ENCODE data around the gene KIFC3. TPM values are rescaled to one million over a fixed set of nuclear protein-coding genes. Genes with fewer than 3 reads are reported as not detected.

KIFC3 gene
- total and polyA plus RNA-seq, 2 donors (not counting 1 experiment from before 2014, with no cell fraction given) = 0.07 to 0.67 TPM

DNA sequence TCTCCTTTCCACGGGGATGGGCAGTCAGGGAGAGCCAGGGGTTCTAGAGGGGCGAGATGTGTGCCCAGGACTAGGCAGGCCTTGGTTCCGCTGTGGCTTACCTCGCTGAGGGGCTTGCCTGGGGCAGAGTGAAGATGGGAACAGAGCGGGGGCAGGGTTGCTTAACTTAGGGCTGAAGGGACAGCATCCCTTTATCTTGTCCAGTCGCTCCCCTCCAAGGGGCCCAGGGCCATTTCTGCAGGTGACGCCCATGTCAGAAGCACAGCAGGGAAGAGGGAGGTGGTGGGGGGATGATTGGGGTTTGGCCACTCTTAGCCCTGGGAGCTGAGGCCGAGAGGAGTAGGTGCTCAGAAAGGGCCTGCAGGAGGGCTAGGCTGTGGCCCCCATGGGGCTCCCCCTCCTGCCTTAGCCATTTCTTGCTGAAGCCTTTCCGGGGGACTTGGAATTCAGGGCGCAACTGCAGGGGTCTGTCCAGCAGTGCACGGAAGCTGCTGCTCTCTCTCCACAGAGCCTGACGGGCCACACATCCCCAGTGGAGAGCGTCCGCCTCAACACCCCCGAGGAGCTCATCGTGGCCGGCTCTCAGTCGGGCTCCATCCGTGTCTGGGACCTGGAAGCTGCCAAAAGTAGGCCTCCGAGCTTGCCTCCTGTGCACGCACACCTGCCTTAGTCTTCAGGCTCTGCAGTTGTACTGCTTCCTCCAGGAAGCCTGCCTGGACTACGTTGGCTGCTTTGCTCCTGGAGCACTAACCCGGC lies 58.2 kb downstream of the KIFC3 start:
- no peaks in the 10 kb centered on the region for H3K9me3 ChIP-seq (ENCODE audit: control extremely low read depth in 1 of 3, control insufficient read depth in 2 of 3, insufficient read depth in 1 of 3, low read length in 2 of 3)
- TF ChIP-seq, protein P1, sequence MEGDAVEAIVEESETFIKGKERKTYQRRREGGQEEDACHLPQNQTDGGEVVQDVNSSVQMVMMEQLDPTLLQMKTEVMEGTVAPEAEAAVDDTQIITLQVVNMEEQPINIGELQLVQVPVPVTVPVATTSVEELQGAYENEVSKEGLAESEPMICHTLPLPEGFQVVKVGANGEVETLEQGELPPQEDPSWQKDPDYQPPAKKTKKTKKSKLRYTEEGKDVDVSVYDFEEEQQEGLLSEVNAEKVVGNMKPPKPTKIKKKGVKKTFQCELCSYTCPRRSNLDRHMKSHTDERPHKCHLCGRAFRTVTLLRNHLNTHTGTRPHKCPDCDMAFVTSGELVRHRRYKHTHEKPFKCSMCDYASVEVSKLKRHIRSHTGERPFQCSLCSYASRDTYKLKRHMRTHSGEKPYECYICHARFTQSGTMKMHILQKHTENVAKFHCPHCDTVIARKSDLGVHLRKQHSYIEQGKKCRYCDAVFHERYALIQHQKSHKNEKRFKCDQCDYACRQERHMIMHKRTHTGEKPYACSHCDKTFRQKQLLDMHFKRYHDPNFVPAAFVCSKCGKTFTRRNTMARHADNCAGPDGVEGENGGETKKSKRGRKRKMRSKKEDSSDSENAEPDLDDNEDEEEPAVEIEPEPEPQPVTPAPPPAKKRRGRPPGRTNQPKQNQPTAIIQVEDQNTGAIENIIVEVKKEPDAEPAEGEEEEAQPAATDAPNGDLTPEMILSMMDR (IDR thresholded peaks at IDR 0.05) = no peak
- Mint-ChIP-seq H3K4me3 (no peak overlapping the region), H3K4me1 (no peaks in the 10 kb centered on the region), H3K9me3 (ENCODE audit: insufficient read depth) (no peaks in the 10 kb centered on the region), H3K27ac (no peak overlapping the region), H3K27me3 (no peaks in the 10 kb centered on the region)
- H3K27me3 ChIP-seq (replicated peaks in 1 of 4; ENCODE audit: control extremely low read depth in 1 of 4, control insufficient read depth in 3 of 4, insufficient read depth in 4 of 4, low read length in 3 of 4) = no peaks in the 10 kb centered on the region
- H3K27ac ChIP-seq (ENCODE audit: low read length in 2 of 2) = no peak overlapping the region
- no peak for DNase-seq
- CTCF ChIA-PET = no interaction called here
- peaks cover 0 to 3% of the 10 kb centered on the region in 2 experiments for H3K36me3 ChIP-seq (replicated peaks in 1 of 2; ENCODE audit: control extremely low read depth in 1 of 2, control insufficient read depth in 1 of 2, extremely low read depth in 1 of 2, insufficient read depth in 2 of 2, low read length in 1 of 2)
- POLR2A ChIA-PET = no interaction called here
- 98% methylated on average over 20 of the region's 23 CpGs for WGBS (ENCODE audit: insufficient coverage)
- H3K9ac ChIP-seq (ENCODE audit: low read length) = no peak overlapping the region
- no peak for ATAC-seq (ENCODE audit: low read depth)
- no peak overlapping the region for H2AFZ ChIP-seq (ENCODE audit: insufficient read depth, low read depth, low read length, poor library complexity, severe bottlenecking)
- no peak overlapping the region for H3K4me2 ChIP-seq (replicated peaks; ENCODE audit: low read depth, low read length, poor library complexity, severe bottlenecking)
- H3K4me3 ChIP-seq (ENCODE audit: control extremely low read depth in 1 of 5, extremely low read depth in 1 of 5, insufficient read depth in 1 of 5, low read depth in 2 of 5, low read length in 4 of 5) = no peak overlapping the region
- no peaks in the 10 kb centered on the region for H4K20me1 ChIP-seq (ENCODE audit: control insufficient read depth, insufficient read depth, low read length, poor library complexity, severe bottlenecking)
- H3K4me1 ChIP-seq (ENCODE audit: control insufficient read depth in 2 of 2, insufficient read depth in 2 of 2, low read length in 2 of 2) = no peaks in the 10 kb centered on the region
- intact Hi-C loops (cut with micrococcal nuclease) = no loop called here
- peaks cover 9% of the 10 kb centered on the region for H3K79me2 ChIP-seq (ENCODE audit: control insufficient read depth, insufficient read depth, low read length)

DNA sequence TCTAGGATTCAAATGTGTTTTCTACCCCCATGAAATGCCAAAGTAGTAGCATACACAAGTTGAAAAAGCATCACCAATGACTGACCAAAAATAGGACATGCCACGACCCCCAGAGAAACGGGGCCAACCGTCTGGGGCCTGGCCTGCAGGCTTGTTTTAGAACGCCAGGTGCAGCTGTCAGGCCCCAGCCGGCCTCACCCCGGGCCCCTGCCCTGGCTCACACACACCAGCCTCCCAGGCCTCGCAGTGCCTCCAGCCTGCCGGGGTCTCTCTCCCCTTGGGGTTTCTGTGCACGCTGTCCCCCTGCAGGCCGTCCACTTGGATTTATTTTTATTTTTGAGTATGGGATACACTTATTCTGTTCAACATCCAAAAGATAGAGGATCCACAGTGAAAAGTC lies 58.8 kb downstream of the KIFC3 start:
- Histone ChIP-seq H3K9me3 (ENCODE audit: control extremely low read depth in 1 of 3, control insufficient read depth in 2 of 3, insufficient read depth in 1 of 3, low read length in 2 of 3) (no peaks in the 10 kb centered on the region), H3K36me3 (replicated peaks in 1 of 2; ENCODE audit: control extremely low read depth in 1 of 2, control insufficient read depth in 1 of 2, extremely low read depth in 1 of 2, insufficient read depth in 2 of 2, low read length in 1 of 2) (peaks cover 0 to 3% of the 10 kb centered on the region in 2 experiments), H3K27ac (ENCODE audit: low read length in 2 of 2) (no peak overlapping the region), H3K27me3 (replicated peaks in 1 of 4; ENCODE audit: control extremely low read depth in 1 of 4, control insufficient read depth in 3 of 4, insufficient read depth in 4 of 4, low read length in 3 of 4) (no peaks in the 10 kb centered on the region), H3K4me1 (ENCODE audit: control insufficient read depth in 2 of 2, insufficient read depth in 2 of 2, low read length in 2 of 2) (no peaks in the 10 kb centered on the region), H3K4me2 (replicated peaks; ENCODE audit: low read depth, low read length, poor library complexity, severe bottlenecking) (no peak overlapping the region), H3K4me3 (ENCODE audit: control extremely low read depth in 1 of 5, extremely low read depth in 1 of 5, insufficient read depth in 1 of 5, low read depth in 2 of 5, low read length in 4 of 5) (no peak overlapping the region), H3K79me2 (ENCODE audit: control insufficient read depth, insufficient read depth, low read length) (peaks cover 9% of the 10 kb centered on the region), H2AFZ (ENCODE audit: insufficient read depth, low read depth, low read length, poor library complexity, severe bottlenecking) (no peak overlapping the region), H4K20me1 (ENCODE audit: control insufficient read depth, insufficient read depth, low read length, poor library complexity, severe bottlenecking) (no peaks in the 10 kb centered on the region), H3K9ac (ENCODE audit: low read length) (no peak overlapping the region)
- 80% methylated on average over 7 of the region's 10 CpGs for WGBS (ENCODE audit: insufficient coverage)
- Mint-ChIP-seq H3K27me3 (no peaks in the 10 kb centered on the region), H3K4me1 (no peaks in the 10 kb centered on the region), H3K27ac (no peak overlapping the region), H3K9me3 (ENCODE audit: insufficient read depth) (no peaks in the 10 kb centered on the region), H3K4me3 (no peak overlapping the region)
- POLR2A ChIA-PET = no interaction called here
- ATAC-seq (ENCODE audit: low read depth) (no peak), DNase-seq (no peak)
- intact Hi-C loops (cut with micrococcal nuclease) = no loop called here
- TF ChIP-seq EZH2 (IDR thresholded peaks at IDR 0.05; ENCODE audit: borderline replicate concordance, insufficient read depth, low read depth, low read length, poor library complexity, severe bottlenecking) = no peak
- TF ChIP-seq, protein P1 (IDR thresholded peaks at IDR 0.05) = no peak
- CTCF ChIA-PET = no interaction called here
